ENCODE data around the gene HOMER3.
"Not testable (repeated sequence)": the region's sequence is repeated elsewhere in the genome, so short reads cannot be mapped to it uniquely, and the experiment has no call there.

Gene HOMER3

GRCh38 chr19:18922228-18922985, 18.6 kb downstream of the HOMER3 start:
- no peak for DNase-seq (ENCODE audit: low read depth)

- DNase-seq (ENCODE audit: low read depth), result no peak
These were observed 19.4 kb downstream of the HOMER3 start for GRCh38 chr19:18921593-18921992.

GRCh38 chr19:18920400-18920799, 20.6 kb downstream of the HOMER3 start:
- DNase-seq (ENCODE audit: low read depth), result no peak

GRCh38 chr19:18919900-18920214, 21.2 kb downstream of the HOMER3 start:
- DNase-seq (ENCODE audit: low read depth), result no peak

- peak; percentile 97 for DNase-seq (ENCODE audit: low read depth)
These were observed 21.7 kb downstream of the HOMER3 start, which contains the start of the genes COPE and DDX49 for GRCh38 chr19:18919086-18919899. Gene COPE (minus strand): TSS chr19:18919387. CDS start chr19:18919348, 39 bp downstream. Gene DDX49 (plus strand): TSS chr19:18919715. CDS start chr19:18919742, 27 bp downstream.

- DNase-seq (ENCODE audit: low read depth), result not testable (repeated sequence)
These were observed 23.4 kb downstream of the HOMER3 start for GRCh38 chr19:18917593-18917992.

- DNase-seq (ENCODE audit: low read depth), result no peak
These were observed 25.4 kb downstream of the HOMER3 start for GRCh38 chr19:18915639-18916038.

GRCh38 chr19:18913466-18913865, 27.6 kb downstream of the HOMER3 start:
- DNase-seq (ENCODE audit: low read depth), result no peak

GRCh38 chr19:18912933-18913332, 28.1 kb downstream of the HOMER3 start:
- DNase-seq (ENCODE audit: low read depth), result no peak

GRCh38 chr19:18910801-18911436, 30.1 kb downstream of the HOMER3 start:
- no peak for DNase-seq (ENCODE audit: low read depth)

- DNase-seq (ENCODE audit: low read depth), result no peak
These were observed 31.0 kb downstream of the HOMER3 start for GRCh38 chr19:18910010-18910409.

GRCh38 chr19:18908917-18909619, 31.9 kb downstream of the HOMER3 start:
- no peak for DNase-seq (ENCODE audit: low read depth)

- no peak for DNase-seq (ENCODE audit: low read depth)
These were observed 34.2 kb downstream of the HOMER3 start for GRCh38 chr19:18906605-18907519.

- no peak for DNase-seq (ENCODE audit: low read depth)
These were observed 35.3 kb downstream of the HOMER3 start for GRCh38 chr19:18905513-18906236.

- DNase-seq (ENCODE audit: low read depth), result no peak
These were observed 36.0 kb downstream of the HOMER3 start for GRCh38 chr19:18905058-18905456.

- no peak for DNase-seq (ENCODE audit: low read depth)
These were observed 36.5 kb downstream of the HOMER3 start for GRCh38 chr19:18904334-18905057.

GRCh38 chr19:18903156-18904037, 37.6 kb downstream of the HOMER3 start:
- DNase-seq (ENCODE audit: low read depth), result no peak

GRCh38 chr19:18902519-18902918, 38.5 kb downstream of the HOMER3 start:
- DNase-seq (ENCODE audit: low read depth), result not testable (repeated sequence)

GRCh38 chr19:18901491-18901890, 39.5 kb downstream of the HOMER3 start:
- no peak for DNase-seq (ENCODE audit: low read depth)

Measured in stimulated activated CD8-positive, alpha-beta memory T cell treated with anti-CD3 and anti-CD28 coated beads, Interleukin-7, amount 100 ng/mL, for 24 hours (primary cell).